Measurements from ENCODE around the gene DRAXIN.

Gene DRAXIN

DNA sequence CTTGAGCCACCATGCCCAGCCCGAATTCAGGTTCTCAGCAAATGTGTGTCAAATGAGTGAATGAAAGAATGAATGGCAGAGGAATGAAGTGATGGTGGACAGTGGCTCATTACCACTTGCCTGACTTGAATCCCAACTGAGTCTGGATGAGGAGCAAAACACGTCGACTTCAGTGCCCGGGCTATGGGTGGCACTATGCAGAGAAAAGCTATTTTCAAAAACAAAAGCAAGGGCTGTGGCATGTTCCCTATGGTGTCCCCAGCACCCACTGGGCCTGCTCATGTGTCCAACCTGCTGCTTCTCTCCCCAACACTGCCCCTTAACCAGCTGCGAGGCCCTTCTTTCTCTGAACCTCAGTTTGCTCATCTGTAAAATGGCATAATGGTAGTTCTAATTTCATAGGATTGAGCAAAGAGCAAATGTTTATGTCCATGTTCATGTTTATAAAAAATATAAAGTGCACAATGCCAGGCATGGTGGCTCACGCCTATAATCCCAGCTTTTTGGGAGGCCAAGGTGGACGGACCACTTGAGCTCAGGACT lies 6.2 kb upstream of the DRAXIN start:
- Histone ChIP-seq H3K4me3 (no peak overlapping the region), H3K27ac (no peak overlapping the region)
- DNase-seq (ENCODE audit: low spot score): no peak
- TF ChIP-seq CTCF (IDR thresholded peaks at IDR 0.05): no peak

DNA sequence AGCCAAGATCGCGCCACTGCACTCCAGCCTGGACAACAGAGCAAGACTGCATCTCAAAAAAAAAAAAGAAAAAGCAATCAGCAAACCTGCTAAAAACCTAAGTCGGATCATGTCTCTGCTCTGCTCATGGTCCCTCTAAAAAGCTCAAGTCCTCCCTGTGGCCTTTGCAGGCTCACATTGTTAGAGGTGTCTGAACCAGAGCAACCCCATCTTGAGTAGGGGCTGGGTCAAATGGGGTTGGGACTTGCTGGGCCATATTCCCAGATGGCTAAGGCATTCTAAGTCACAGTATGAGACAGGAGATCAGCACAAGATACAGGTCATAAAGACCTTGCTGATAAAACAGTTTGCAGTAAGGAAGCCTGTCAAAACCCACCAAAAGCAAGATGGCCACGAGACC lies 3.0 kb upstream of the DRAXIN start:
- DNase-seq (ENCODE audit: low spot score): no peak
- no peak for TF ChIP-seq CTCF (IDR thresholded peaks at IDR 0.05)
- Histone ChIP-seq H3K27ac (no peak overlapping the region), H3K4me3 (no peak overlapping the region)

DNA sequence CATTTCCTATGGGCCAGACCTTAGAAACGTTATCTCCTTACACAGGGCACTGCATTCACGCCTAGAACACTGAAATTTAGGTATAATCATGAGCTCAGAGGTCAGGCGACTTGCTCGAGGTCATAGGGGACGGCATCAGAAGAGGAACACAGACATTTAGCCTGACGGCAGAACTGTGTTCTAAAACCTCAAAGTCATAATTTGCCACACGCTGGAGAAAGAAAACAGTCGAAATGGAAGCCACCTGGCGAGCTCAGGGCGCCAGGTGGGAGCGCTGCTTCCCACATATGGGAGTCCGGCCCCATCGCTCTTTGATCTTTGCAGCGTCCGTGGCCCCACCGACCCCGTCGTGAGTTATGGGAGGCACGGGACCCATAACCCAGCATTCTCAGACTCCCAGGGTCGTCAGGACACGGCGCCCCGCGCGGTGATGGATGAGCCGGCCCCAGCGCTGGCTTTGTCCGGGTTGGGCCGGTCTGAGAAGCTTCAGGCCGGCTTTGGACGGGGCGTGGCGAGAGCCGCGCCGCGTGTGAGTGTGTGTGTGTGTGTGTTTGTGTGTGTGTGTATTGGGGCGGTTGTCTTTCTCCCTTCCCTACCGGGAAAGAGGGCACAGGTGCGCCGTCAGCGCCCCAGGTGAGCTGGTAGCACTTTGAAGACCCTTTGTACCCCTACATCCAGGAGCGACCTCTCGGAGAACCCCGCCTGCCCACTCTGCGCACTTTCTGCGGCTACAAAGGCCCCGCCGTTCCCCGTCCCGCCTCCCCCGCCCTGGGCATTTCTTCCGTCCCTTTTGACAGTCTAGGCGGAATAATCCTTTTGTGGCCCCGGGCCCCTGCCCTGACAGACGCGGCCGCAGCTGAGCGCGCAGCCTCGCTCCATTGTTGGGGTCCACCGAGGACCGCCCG lies 861 bp upstream of the DRAXIN start:
- no peak for TF ChIP-seq CTCF (IDR thresholded peaks at IDR 0.05)
- DNase-seq (ENCODE audit: low spot score): no peak

DNA sequence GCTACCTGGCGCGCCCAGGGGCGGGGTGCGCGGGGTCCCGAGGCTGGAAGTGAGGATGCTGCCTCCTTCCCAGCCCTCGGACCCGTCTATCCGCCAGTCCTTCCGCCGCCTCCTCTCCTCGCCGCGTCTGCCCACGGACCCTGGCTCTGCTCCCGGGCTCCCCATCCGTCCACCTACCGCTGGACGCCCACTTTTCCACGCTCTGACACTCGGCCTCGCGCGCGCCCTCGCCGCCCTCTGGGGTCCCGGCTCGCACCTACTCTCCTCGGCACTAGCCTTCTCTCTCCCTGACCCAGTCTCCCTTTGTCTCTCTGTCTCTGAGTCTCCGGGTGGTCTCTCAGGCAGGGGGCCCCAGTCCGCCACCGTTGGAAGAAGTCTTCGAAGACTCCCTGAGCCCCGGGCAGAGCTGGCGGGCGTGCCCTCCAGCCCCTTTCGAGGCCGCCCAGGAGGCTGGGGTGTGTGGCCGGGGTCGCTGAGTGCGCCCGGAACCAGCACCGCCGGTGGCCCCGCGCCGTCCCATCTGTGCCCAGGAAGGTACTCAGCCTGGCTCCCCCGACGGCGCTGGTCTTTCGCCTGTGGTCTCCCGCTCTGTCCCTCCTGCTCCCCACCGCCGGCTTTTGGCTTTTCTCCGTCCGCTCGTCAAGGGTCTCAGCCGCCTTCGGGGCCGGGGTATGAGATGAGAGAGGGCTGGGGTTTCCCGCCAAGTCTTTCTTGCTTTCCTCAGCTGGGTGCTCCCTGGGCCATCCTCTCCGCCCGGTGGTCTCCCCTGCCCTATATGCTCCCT lies 610 bp downstream of the DRAXIN start:
- no peak overlapping the region for H3K27ac ChIP-seq
- no peak for TF ChIP-seq CTCF (IDR thresholded peaks at IDR 0.05)
- no peak for DNase-seq (ENCODE audit: low spot score)
- peak overlapping the region; percentile 64 for H3K4me3 ChIP-seq

More for the DNA sequence above, 861 bp upstream of the DRAXIN start:
- Histone ChIP-seq H3K27ac (no peak overlapping the region), H3K4me3 (peak overlapping the region; percentile 64)

- Histone ChIP-seq H3K4me3 (no peak overlapping the region), H3K27ac (no peak overlapping the region)
- no peak for TF ChIP-seq CTCF (IDR thresholded peaks at IDR 0.05)
- DNase-seq (ENCODE audit: low spot score): no peak
Observed at GRCh38 chr1:11693024-11693590, 1.6 kb downstream of the DRAXIN start.

DNA sequence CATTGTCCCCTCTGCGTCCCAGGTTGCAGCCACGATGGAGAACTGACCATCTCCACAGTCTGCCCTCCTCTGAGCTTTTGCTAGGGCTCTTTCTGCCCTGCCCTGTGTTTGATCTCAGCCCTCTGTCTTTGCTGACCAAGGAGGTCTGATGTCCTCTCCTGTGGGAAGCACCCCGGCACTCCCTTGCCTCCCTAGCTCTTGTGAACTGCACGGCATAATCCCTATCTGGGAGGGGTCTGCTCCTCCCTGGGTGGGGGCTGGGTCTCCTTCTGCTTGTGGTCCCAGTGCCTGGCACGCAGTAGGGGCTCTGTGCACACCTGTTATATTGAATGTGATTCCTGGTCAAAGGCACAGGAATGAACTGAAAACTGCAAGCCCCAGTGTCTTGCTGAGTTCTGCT lies 2.4 kb downstream of the DRAXIN start:
- Histone ChIP-seq H3K4me3 (no peak overlapping the region), H3K27ac (no peak overlapping the region)
- no peak for TF ChIP-seq CTCF (IDR thresholded peaks at IDR 0.05)
- no peak for DNase-seq (ENCODE audit: low spot score)
